Fibroblast of skin of right biceps (primary cell): ENCODE data around the gene FAP.

Experiments used
- DNase-seq: peaks from one replicate; pipeline ENCODE4 v3.0.0-alpha.2; 2013

Gene FAP

DNA sequence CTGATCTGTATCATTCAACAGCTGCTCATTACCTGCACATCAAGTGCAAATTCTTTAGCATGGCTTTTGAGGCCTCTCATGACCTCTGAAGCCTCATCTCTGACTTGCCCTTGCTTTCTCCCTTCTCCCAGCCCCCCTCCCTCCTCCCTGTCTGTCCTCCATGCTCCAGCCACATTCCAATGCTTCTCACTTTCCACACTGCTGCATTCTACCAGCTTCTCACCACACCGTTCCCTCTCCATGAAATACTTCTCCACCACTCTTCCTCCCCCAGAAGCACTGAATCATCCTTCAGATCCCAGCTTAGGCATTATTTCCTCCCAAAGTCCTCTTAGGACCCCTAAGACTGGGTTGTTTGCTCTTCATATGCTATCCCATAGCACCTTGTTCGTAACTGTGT, 118.1 kb downstream of the FAP start:
- peak; percentile 54 for DNase-seq

DNA sequence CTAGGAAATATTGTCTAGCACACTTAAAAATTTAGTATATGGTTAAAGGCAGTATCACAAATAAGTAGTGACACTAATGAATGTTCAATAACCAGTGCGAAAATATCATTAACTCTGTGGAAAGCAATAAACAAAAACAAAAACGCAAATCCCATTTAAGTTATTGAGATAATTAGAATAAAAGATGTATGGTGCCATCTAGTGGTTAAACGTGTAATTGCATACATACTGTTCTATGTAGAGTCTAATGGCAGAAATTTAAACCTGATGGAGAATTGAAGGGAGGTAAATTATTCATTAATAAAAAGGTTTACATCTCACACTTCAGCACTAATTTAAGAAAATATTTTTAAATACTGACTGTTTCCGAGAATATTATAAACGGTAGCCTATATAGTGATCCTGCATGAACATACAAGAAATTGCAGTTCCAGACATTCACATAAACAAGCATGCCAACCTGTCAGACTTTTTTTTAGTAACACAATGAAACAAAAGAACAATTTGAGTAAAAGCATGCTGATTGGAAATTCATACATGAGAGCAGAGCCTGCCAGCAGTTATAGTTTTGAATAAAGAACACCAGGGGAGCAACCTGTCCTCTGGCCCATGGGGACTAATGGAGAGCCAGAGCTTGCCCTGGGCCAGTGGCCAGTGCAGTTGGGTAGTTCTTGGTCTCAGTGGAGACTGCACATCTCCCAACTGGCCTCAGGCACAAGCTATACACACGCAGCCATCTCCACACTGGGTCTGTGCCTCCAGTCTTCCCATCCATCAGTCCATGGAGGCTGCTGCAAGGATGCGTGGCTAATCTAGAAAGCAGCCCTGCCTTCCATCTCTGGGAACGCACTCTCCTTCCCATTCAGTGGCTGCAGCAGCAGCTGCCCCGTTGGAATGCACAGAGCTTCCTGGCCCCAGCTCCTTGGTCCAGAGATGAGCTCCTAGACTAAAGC, 119.2 kb downstream of the FAP start:
- DNase-seq, result peak; percentile 51
